Measurements from ENCODE around the gene EPHA5. TPM values are rescaled to one million over a fixed set of nuclear protein-coding genes. Genes with fewer than 3 reads are reported as not detected.

EPHA5 gene
- total RNA-seq, 1 experiment from 2014 or later, result not detected

- H3K23me2 ChIP-seq (ENCODE audit: insufficient read length, low read depth, low read length, poor library complexity, severe bottlenecking), result no peaks in the 10 kb centered on the region
- no peaks in the 10 kb centered on the region for H3K4me1 ChIP-seq (ENCODE audit: insufficient read depth, low read length)
- H3K4ac ChIP-seq (ENCODE audit: low read depth, low read length), result no peak overlapping the region
- H4K5ac ChIP-seq (ENCODE audit: insufficient read length, low read depth, low read length), result no peak overlapping the region
- no peak overlapping the region for H2AFZ ChIP-seq (ENCODE audit: low read length)
- no peak overlapping the region for H3K27ac Mint-ChIP-seq
- no peak for DNase-seq
- no peak overlapping the region for H2BK15ac ChIP-seq (ENCODE audit: low read depth, low read length)
- H3K56ac ChIP-seq (ENCODE audit: insufficient read length, low read depth, low read length), result no peak overlapping the region
- no peak overlapping the region for H3T11ph ChIP-seq (ENCODE audit: low read length)
- no peaks in the 10 kb centered on the region for H3K27me3 Mint-ChIP-seq (ENCODE audit: low read depth)
- no peaks in the 10 kb centered on the region for H3K9me3 Mint-ChIP-seq
- no peak overlapping the region for H3K27ac ChIP-seq (ENCODE audit: insufficient read length, low read depth, low read length)
- H3K4me2 ChIP-seq (ENCODE audit: insufficient read depth, insufficient read length, low read length), result no peak overlapping the region
- H3K36me3 Mint-ChIP-seq (ENCODE audit: insufficient read depth in 1 of 3, low read depth in 3 of 3), result no peaks in the 10 kb centered on the region
- no peak overlapping the region for H3K14ac ChIP-seq (ENCODE audit: insufficient read depth, low read length)
- no peak overlapping the region for H3K4me3 Mint-ChIP-seq
- no peaks in the 10 kb centered on the region for H4K20me1 ChIP-seq (ENCODE audit: control insufficient read depth, insufficient read depth, insufficient read length)
- peaks cover 0 to 2% of the 10 kb centered on the region in 2 experiments; a peak in 1 of 4 replicates for H3K4me1 Mint-ChIP-seq
- no peak overlapping the region for H3K18ac ChIP-seq (ENCODE audit: insufficient read length, low read depth, low read length)
- H2BK20ac ChIP-seq (ENCODE audit: low read depth, low read length, poor library complexity, severe bottlenecking), result no peak overlapping the region
- H3K79me2 ChIP-seq (ENCODE audit: insufficient read depth, low read length), result no peaks in the 10 kb centered on the region
- H2BK120ac ChIP-seq (ENCODE audit: low read depth, low read length, poor library complexity, severe bottlenecking), result no peak overlapping the region
- 100% methylated on average over 1 of the region's 4 CpGs for WGBS (ENCODE audit: extremely low coverage, insufficient read length, low lambda C conversion rate)
- H2BK5ac ChIP-seq (ENCODE audit: insufficient read length, low read length), result no peak overlapping the region
- no peaks in the 10 kb centered on the region for H3K9me3 ChIP-seq (ENCODE audit: control insufficient read depth, low read depth, low read length)
- H3K27me3 ChIP-seq (ENCODE audit: insufficient read depth, low read length), result no peaks in the 10 kb centered on the region
- H3K79me1 ChIP-seq (ENCODE audit: insufficient read depth, low read depth, low read length, poor library complexity, severe bottlenecking), result no peaks in the 10 kb centered on the region
- H2BK12ac ChIP-seq (ENCODE audit: insufficient read length, low read depth, low read length), result no peak overlapping the region
- H3K9ac ChIP-seq (ENCODE audit: extremely low read depth, insufficient read length, low read length), result no peak overlapping the region
- H3K23ac ChIP-seq (ENCODE audit: insufficient read length, low read depth, low read length), result no peak overlapping the region
- H4K8ac ChIP-seq (replicated peaks; ENCODE audit: insufficient read length, low read depth, low read length), result no peak overlapping the region
- no peak overlapping the region for H4K91ac ChIP-seq (ENCODE audit: insufficient read length, low read depth, low read length)
- TF ChIP-seq, protein P1, sequence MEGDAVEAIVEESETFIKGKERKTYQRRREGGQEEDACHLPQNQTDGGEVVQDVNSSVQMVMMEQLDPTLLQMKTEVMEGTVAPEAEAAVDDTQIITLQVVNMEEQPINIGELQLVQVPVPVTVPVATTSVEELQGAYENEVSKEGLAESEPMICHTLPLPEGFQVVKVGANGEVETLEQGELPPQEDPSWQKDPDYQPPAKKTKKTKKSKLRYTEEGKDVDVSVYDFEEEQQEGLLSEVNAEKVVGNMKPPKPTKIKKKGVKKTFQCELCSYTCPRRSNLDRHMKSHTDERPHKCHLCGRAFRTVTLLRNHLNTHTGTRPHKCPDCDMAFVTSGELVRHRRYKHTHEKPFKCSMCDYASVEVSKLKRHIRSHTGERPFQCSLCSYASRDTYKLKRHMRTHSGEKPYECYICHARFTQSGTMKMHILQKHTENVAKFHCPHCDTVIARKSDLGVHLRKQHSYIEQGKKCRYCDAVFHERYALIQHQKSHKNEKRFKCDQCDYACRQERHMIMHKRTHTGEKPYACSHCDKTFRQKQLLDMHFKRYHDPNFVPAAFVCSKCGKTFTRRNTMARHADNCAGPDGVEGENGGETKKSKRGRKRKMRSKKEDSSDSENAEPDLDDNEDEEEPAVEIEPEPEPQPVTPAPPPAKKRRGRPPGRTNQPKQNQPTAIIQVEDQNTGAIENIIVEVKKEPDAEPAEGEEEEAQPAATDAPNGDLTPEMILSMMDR (conservative IDR thresholded peaks at IDR 0.05), result no peak
- H2AK5ac ChIP-seq (ENCODE audit: insufficient read length, low read length), result no peak overlapping the region
Measured at GRCh38 chr4:65316534-65316933, 353.8 kb downstream of the EPHA5 start.
